AG10803 (cell line): ENCODE results near the gene GPR161.

Source experiments
- DNase-seq: peaks from one replicate; pipeline ENCODE4 v3.0.0; 2010; ENCODE audit warnings: low read depth
- H3K4me3 ChIP-seq: 2 replicates; pipeline ENCODE4 v1.5.1; 2011; ENCODE audit warnings: mild to moderate bottlenecking, low read length, control low read depth
- TF ChIP-seq, protein P1 (sequence below): conservative IDR thresholded peaks from 2 replicates; pipeline ENCODE4 v1.5.1; 2011; ENCODE audit warnings: mild to moderate bottlenecking, low read length, control low read depth, inconsistent platforms

The GPR161 gene

DNA sequence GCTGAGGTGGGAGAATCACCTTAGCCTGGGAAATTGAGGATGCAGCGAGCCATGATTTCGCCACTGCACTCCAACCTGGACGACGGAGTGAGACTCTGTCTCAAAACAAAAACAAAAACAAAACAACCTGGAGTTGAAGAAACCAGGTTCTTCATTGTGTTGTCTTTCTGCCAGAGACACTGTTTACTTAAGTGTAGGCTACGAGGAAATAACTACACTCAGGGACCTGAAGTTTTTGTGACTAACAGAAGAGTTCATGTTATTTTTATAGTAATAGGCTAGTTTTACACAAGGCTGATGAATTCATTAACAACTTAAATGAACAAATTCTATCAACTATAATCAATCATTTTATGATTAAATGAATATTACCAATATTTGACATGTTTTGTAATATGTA, 101.4 kb downstream of the GPR161 start:
- DNase-seq: no peak
- TF ChIP-seq, protein P1, sequence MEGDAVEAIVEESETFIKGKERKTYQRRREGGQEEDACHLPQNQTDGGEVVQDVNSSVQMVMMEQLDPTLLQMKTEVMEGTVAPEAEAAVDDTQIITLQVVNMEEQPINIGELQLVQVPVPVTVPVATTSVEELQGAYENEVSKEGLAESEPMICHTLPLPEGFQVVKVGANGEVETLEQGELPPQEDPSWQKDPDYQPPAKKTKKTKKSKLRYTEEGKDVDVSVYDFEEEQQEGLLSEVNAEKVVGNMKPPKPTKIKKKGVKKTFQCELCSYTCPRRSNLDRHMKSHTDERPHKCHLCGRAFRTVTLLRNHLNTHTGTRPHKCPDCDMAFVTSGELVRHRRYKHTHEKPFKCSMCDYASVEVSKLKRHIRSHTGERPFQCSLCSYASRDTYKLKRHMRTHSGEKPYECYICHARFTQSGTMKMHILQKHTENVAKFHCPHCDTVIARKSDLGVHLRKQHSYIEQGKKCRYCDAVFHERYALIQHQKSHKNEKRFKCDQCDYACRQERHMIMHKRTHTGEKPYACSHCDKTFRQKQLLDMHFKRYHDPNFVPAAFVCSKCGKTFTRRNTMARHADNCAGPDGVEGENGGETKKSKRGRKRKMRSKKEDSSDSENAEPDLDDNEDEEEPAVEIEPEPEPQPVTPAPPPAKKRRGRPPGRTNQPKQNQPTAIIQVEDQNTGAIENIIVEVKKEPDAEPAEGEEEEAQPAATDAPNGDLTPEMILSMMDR: no peak
- no peak overlapping the region for H3K4me3 ChIP-seq

- H3K4me3 ChIP-seq: no peak overlapping the region
- TF ChIP-seq, protein P1: no peak
- no peak for DNase-seq
These were observed 104.7 kb downstream of the GPR161 start for GRCh38 chr1:168032029-168032428.

DNA sequence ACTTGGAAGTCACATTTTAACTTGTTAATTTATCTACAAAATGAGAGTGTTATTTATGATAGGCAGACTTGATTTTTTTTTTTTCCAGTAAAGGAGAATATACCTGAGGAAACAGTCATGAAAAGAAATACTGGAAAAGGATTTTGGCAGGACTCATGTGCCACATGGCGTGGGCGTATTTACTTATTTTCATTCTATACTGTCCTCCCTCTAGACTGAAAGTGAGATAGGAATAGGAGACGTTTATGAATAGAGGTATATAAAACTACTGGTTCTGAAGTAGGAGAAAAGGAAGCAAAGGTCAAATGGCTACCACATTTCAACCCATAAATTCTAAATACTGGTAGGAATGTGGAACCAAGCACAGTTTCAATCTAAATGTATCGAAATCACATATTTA, 105.1 kb downstream of the GPR161 start:
- TF ChIP-seq, protein P1: no peak
- no peak for DNase-seq
- H3K4me3 ChIP-seq: no peak overlapping the region

DNA sequence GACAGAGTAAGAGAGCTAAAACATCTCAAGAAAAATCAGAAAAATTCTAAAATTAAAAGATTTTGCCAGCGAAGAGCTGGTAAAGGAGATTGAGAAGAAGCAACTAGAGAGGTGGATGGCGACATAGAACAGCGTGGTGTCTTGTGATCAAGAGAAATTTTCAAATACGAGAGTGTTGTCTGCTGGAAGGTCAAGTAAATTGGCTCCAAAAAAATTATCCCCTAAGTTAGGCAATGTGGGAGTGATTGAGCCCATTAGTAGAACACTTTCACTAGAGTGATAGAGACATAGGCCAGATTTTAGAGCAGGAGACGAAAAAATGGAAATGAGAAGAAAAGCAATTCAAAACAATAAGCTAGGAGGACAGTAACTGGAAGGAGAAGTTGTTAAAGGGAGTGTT, 105.5 kb downstream of the GPR161 start:
- no peak for DNase-seq
- TF ChIP-seq, protein P1: no peak
- no peak overlapping the region for H3K4me3 ChIP-seq
